Smooth muscle cell of the umbilical artery (primary cell): ENCODE data around the gene ALAD. TPM values are rescaled to one million over a fixed set of nuclear protein-coding genes. Genes with fewer than 3 reads are reported as not detected.

Experiments
- total RNA-seq: library from RNA; depleted of rRNA; stranded (reverse); fragments of >200 nt; gene quantifications from 2 replicates; pipeline ENCODE4 v1.2.3, GENCODE V29; 2014

ALAD gene
- total RNA-seq: 23.6 and 27.6 TPM in 2 replicates

DNA sequence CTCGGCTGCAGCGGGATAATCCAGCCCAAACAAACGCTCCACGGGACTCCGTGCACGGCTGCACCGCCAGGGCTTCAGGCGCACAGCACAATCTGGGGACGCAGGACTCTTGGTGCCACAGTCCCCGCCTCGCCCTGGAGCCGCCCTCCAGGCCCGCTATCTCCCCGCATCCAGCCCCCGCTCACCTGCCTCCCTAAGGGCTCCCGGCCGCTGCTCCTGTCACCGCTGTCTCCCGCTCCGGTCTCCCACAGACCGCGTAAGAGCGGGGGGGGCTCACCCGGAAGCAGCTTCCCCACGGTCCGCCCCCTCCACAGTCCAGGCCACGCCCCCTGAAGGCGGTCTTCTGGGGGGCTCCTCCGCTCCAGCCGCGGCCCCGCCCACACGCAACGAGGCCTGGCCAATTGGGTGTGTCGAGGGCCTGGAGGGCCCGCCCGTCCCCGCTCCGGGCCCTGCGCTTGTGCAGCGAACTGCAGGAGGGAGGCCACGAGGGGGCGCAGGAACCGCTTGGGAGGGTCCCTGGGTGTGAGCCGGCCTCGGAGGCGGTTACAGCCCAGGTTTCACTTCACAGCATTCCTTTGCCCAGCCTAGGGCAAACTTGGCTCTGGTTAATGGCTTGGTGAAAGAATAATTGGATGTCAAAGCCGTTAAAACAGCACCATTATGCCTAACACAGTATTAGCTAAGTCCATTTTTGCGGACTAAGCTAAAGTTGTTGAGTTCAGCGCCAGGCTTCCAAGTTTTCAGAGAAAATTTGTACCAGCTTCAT is at the start of gene ALAD:
ALAD (minus strand) TSS at position 258 of the 766 bp plus-strand sequence. CDS start 7,725 bp downstream, outside the sequence.

DNA sequence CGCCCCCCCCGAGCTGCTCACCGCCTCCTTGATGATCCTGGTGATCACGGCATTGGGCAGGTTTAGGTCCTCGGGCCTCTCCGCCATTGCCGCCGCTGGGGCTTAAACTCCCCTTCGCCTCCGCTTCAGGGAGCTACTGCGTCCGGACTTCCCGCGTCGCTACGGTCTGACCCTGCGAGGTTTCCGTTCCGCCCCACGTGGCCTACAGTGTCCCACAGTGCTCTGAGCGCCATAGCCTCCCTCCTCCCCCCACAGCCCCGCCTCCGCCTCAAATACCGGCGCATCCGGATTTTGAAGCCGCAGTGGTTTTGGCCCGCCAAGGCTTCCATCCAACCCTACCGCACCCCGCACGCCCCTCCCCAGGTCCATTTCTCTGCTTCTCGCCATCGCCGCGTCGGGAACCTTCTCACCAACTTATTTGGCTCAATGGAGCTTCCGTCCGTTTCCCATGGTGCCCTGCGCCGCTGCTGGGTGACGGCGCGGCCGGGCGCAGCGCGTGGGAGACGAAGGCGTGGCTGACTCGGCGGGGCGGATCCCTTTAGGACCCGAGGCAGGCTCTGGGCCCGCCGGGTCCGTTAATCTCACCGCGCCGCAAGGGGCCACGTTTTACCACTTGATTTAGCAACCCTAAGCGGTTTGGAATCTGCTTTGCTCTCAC is 9.3 kb upstream of the ALAD start, which contains the start of the genes C9orf43 and POLE3:
C9orf43 (plus strand) TSS at position 541 of the 658 bp plus-strand sequence. CDS start 2,747 bp downstream, outside the sequence.
POLE3 (minus strand) TSS at position 469 of the 658 bp plus-strand sequence; CDS start at position 87, 382 bp downstream.

DNA sequence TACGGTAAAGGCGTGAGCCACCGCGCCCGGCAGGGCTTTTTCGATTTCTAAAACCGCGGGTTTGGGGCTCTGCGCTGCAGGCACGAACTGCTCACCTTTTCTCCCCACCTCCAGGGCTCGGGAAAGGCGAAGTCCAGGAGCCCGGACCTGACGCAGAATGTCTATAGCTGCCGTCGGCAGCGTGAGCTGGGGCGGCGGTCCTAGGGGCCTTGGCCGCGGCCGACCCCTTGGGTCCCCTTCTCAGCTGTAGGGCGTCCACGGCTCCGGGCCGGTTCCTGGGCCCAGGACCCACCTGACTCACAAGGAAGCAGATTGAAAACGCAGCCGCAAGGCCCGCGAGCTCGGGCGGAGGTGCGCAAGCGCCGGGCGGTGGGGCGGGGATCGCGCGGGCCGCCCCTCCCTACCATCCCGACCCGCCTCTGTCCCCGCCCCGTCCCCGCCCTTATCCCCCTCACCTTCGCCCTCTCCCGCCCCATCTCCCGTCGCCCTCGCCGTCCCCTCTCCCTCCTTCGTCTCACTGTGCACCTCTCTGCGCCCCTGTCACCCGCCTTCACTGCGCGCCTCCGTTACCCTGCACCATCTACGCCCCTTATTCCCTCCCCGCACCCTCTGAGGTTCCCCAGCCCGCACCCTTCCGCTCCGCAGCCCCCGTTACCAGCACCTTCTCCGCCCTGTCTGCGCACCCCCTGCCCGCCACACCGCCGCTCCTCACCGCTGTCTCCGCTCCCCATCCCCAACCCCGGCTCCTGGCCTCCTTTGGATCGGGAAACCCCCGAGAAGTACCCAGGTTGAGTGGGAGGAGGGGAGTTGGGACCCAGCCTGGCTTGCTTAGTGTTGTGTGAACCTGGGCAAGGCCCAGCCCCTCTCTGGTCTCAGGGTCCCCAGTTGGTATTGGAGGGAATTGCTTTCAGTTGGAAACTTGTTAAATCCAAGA is 24.2 kb downstream of the ALAD start, which contains the start of gene HDHD3:
HDHD3 (minus strand) TSS at position 353 of the 934 bp plus-strand sequence. CDS start 2,632 bp downstream, outside the sequence.

DNA sequence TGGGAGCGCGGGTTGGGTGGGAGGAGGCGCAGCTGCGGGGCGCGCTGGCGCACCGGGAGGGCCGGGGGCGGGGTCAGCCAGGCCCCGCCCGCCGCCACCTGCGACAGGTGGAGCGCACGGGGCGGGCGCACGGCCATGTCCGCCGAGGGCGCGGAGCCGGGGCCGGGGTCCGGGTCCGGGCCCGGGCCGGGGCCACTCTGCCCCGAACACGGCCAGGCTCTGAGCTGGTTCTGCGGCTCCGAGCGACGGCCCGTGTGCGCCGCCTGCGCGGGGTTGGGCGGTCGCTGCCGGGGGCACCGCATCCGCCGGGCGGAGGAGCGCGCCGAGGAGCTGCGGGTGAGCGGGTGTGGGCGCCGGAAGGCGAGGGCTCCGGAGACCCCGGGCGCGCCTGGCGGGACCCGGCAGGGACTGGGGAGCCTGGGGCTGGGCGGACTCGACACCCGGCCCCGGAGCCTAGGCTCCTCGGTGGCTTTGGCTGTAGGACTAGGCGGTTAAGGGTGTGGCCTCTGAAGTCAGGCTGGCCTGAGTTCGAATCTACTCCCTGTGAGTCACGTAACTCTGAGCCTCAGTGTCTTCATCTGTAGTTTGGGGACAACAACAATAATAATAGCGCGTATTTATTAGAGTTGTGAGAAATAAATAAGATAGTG is 51.5 kb downstream of the ALAD start, which contains the start of gene BSPRY:
BSPRY (plus strand) TSS at position 97 of the 650 bp plus-strand sequence; CDS start at position 136, 39 bp downstream.

DNA sequence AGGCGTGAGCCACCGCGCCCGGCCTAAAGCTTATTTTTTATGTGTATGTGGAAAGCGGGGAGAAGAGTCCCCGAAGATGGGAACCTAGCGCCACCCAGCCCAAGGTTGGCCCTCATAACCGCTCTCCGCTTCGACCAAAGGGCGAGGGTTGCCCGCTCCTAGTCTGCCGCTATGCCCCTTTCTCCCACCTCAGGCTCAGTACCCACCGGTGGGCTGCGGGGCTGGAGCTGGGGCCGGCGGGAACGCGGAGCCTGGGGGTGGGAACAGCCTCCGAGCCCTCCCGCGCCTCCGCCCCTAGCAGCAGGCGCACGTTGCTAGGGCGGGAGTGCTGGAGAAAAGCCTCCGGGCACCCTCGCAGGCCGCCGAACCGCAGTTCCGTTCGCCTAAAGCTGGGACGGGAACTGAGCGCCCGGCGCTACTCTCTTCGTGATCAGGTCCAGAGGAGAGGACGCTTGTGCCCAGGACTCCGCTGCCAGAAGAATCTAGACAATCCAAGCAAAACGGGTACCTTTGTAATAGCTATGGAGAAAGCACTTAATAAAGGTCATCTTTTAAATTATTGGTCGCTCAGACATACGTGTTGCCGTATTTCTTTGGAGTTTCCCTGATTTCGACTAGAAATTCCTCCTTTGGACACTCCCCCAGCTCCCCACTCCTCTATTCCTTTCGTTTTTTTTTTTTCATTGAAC is 60.9 kb downstream of the ALAD start, which contains the start of gene WDR31:
WDR31 (minus strand) TSS at position 265 of the 689 bp plus-strand sequence. CDS start 8,253 bp downstream, outside the sequence.

Other genes starting within 250 kb of the ALAD start
- 18.1 and 24.6 TPM in 2 replicates for gene FKBP15, start 180.0 kb downstream of the ALAD start, total RNA-seq
- gene SLC31A1, start 179.7 kb downstream of the ALAD start, total RNA-seq: 36.5 and 53.2 TPM in 2 replicates
- 30.9 and 40.7 TPM in 2 replicates for gene CDC26, start 125.7 kb downstream of the ALAD start, total RNA-seq
- gene PRPF4, start 125.6 kb downstream of the ALAD start, total RNA-seq: 26.4 and 41.9 TPM in 2 replicates
- not detected in 2 replicates for gene RNF183, start 97.9 kb downstream of the ALAD start, total RNA-seq
- 1.2 and 2.1 TPM in 2 replicates for gene WDR31, start 61.0 kb downstream of the ALAD start, total RNA-seq
- not detected in 2 replicates for gene BSPRY, start 51.7 kb downstream of the ALAD start, total RNA-seq
- 8.3 and 8.9 TPM in 2 replicates for gene HDHD3, start 24.3 kb downstream of the ALAD start, total RNA-seq
- gene POLE3, start 9.4 kb upstream of the ALAD start, total RNA-seq: 31.5 and 38.3 TPM in 2 replicates
- 0.30 and 0.69 TPM in 2 replicates for gene C9orf43, start 9.5 kb upstream of the ALAD start, total RNA-seq
- gene RGS3, start 62.4 kb upstream of the ALAD start, total RNA-seq: 39.2 and 53.7 TPM in 2 replicates